ENCODE data around the gene DRC7. TPM values are rescaled to one million over a fixed set of nuclear protein-coding genes. Genes with fewer than 3 reads are reported as not detected.

DRC7 gene
- total and polyA plus RNA-seq, 9 of the 15 experiments (the other 6 are each of a cell fraction or from before 2014, with no cell fraction given): 0.04 to 0.33 (median 0.12) TPM; not detected in 3

GRCh38 chr16:57689762-57690558 lies 4.6 kb upstream of the DRC7 start (continued):
- TF ChIP-seq NEUROD1 (IDR thresholded peaks at IDR 0.05; ENCODE audit: borderline replicate concordance, low read depth, low read length, partially characterized antibody) (peak; percentile 91), RFX5 (IDR thresholded peaks at IDR 0.05; ENCODE audit: low read depth, low read length) (no peak), SMARCE1 (IDR thresholded peaks at IDR 0.05) (peak; percentile 99), TEAD4 (IDR thresholded peaks at IDR 0.05; ENCODE audit: low read length) (peak; percentile 100), TEAD4 (CRISPR knock-in tag; IDR thresholded peaks at IDR 0.05; ENCODE audit: borderline replicate concordance) (no peak), FOXP1 (CRISPR knock-in tag; IDR thresholded peaks at IDR 0.05) (peak; percentile 80; the same call in 1 of the 2 replicates), NR2C1 (IDR thresholded peaks at IDR 0.05) (peak; percentile 51; the same call in 1 of the 2 replicates), NR2C1 (tag; IDR thresholded peaks at IDR 0.05) (peak; percentile 88), POU5F1 (IDR thresholded peaks at IDR 0.05; ENCODE audit: borderline replicate concordance, low read depth, low read length, partially characterized antibody) (no peak), SRSF1 (IDR thresholded peaks at IDR 0.05; ENCODE audit: low read depth, low read length) (no peak), ZNF507 (tag; conservative IDR thresholded peaks at IDR 0.05) (no peak), NRF1 (conservative IDR thresholded peaks at IDR 0.05 in 1 of 2, IDR thresholded peaks at IDR 0.05 in 1 of 2) (peak; percentile 47 to 62; a peak in 3 of 4 replicates), RUNX1 (IDR thresholded peaks at IDR 0.05; ENCODE audit: low read depth) (peak; percentile 82), MIER1 (IDR thresholded peaks at IDR 0.05; ENCODE audit: low read depth) (no peak), NR4A1 (CRISPR knock-in tag; IDR thresholded peaks at IDR 0.05) (no peak), NR4A1 (tag; IDR thresholded peaks at IDR 0.05) (peak; percentile 87), TOE1 (IDR thresholded peaks at IDR 0.05; ENCODE audit: borderline replicate concordance) (peak; percentile 74), TOE1 (CRISPR knock-in tag; IDR thresholded peaks at IDR 0.05; ENCODE audit: borderline replicate concordance, low read depth) (no peak), MTA3 (IDR thresholded peaks at IDR 0.05; ENCODE audit: borderline replicate concordance) (peak; percentile 97), ILK (tag; IDR thresholded peaks at IDR 0.05; ENCODE audit: borderline replicate concordance, low read depth) (no peak), ZBED1 (IDR thresholded peaks at IDR 0.05) (peak; percentile 92; the same call in 1 of the 2 replicates), ZNF436 (CRISPR knock-in tag; IDR thresholded peaks at IDR 0.05) (no peak), ZNF274 (IDR thresholded peaks at IDR 0.05; ENCODE audit: borderline replicate concordance, low read depth, low read length) (peak; percentile 78), CTBP1 (IDR thresholded peaks at IDR 0.05; ENCODE audit: borderline replicate concordance) (peak; percentile 99; the same call in 1 of the 2 replicates), TFAP4 (CRISPR knock-in tag; IDR thresholded peaks at IDR 0.05; ENCODE audit: borderline replicate concordance) (peak; percentile 100), ZNF347 (CRISPR knock-in tag; IDR thresholded peaks at IDR 0.05; ENCODE audit: low read depth) (no peak), ATF1 (CRISPR knock-in tag; IDR thresholded peaks at IDR 0.05) (no peak), ATF1 (tag; IDR thresholded peaks at IDR 0.05) (peak; percentile 89)
- TF ChIP-seq, protein P1, sequence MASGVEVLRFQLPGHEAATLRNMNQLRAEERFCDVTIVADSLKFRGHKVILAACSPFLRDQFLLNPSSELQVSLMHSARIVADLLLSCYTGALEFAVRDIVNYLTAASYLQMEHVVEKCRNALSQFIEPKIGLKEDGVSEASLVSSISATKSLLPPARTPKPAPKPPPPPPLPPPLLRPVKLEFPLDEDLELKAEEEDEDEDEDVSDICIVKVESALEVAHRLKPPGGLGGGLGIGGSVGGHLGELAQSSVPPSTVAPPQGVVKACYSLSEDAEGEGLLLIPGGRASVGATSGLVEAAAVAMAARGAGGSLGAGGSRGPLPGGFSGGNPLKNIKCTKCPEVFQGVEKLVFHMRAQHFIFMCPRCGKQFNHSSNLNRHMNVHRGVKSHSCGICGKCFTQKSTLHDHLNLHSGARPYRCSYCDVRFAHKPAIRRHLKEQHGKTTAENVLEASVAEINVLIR (CRISPR knock-in tag; IDR thresholded peaks at IDR 0.05): no peak
